C4-2B (cell line): ENCODE data around the gene TMEM161B.
A peak's percentile ranks its signal among the peaks of the same experiment; 100 is the strongest.
"Not testable (repeated sequence)": the region's sequence is repeated elsewhere in the genome, so short reads cannot be mapped to it uniquely, and the experiment has no call there.

ENCODE experiments used
- H3K27ac ChIP-seq: fragments of 450-650 bp; 2 replicates; pipeline ENCODE4 v1.5.1; 2017
- CTCF ChIP-seq: fragments of 450-650 bp; conservative IDR thresholded peaks from 2 replicates; pipeline ENCODE4 v1.5.1; 2017; ENCODE audit warnings: mild to moderate bottlenecking
- ZFX ChIP-seq: fragments of 450-650 bp; IDR thresholded peaks from 2 replicates; pipeline ENCODE4 v1.6.1; 2017

Gene TMEM161B

GRCh38 chr5:88283690-88284089, 15.0 kb upstream of the TMEM161B start:
- H3K27ac ChIP-seq, result no peak overlapping the region
- no peak for TF ChIP-seq ZFX
- no peak for TF ChIP-seq CTCF

DNA sequence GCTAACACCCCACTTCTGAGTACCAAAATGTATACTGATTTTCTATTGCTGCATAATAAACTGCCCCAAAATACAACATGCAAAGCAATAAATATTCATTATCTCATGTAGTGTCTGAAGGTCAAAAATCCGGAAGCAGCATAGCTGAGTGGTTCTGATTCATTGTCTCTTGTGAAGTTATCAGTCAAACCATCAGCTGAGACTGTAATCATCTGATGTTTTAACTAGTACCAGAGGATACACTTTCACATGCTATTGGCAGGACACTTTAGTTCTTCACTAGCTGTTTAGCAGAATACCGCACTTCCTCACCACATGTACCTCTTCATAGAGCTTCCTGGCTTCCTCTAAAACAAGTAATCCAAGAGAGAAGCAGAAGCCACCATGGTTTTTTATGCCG, 12.7 kb upstream of the TMEM161B start:
- no peak overlapping the region for H3K27ac ChIP-seq
- no peak for TF ChIP-seq CTCF
- TF ChIP-seq ZFX, result no peak

GRCh38 chr5:88279584-88279983, 10.9 kb upstream of the TMEM161B start:
- H3K27ac ChIP-seq, result no peak overlapping the region
- TF ChIP-seq CTCF, result no peak
- no peak for TF ChIP-seq ZFX

DNA sequence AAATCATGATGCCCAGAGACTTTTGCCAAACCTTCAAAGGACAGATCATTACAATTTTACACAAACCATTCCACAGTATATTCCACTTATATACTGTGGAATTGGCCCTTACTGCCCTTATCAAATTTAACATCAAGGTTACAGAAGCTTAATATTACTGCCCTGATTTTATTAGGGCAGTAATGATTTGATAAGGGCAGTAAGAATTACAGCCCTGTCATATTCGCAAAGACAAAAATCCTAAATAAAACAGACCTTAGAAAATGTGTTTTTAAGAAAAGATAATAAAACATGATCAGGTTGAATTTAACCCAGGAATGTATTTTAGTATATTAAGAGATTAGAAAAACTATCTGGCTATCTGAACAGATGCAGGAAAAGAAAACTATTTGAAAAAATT, 7.7 kb upstream of the TMEM161B start:
- TF ChIP-seq CTCF (no peak), ZFX (no peak)
- H3K27ac ChIP-seq, result no peak overlapping the region

- H3K27ac ChIP-seq, result no peak overlapping the region
- TF ChIP-seq CTCF (no peak), ZFX (no peak)
Observed at GRCh38 chr5:88275581-88275980, 6.9 kb upstream of the TMEM161B start.

DNA sequence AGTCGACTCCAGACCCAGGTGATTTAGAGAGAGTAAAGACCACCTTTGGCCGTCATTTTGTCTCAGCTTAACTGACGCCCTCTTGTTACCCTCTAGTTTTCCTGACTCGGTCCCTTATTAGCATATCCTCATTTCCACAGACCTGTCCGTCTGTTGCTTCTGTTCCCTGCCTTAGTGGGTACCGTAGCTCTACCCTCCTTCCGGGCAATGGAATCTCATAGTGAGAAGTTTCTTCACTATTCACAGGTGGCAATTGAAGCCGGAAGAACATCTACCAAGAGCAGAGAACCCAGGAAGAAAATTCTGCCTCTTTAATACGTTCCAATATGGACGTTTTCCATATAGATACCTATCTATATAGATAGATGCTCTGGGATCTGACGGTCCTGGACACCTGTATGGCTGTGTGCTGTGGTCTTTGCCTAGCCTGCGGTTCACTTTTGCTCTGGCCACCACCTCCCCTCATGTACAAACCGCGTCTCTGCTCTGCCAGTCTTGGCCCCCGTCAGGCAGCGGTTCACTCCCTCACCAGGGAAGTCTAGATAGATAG, 652 bp upstream of the TMEM161B start:
- H3K27ac ChIP-seq, result peak overlapping the region; percentile 80
- TF ChIP-seq CTCF (no peak), ZFX (no peak)

GRCh38 chr5:88264565-88264964, 4.1 kb downstream of the TMEM161B start:
- H3K27ac ChIP-seq, result not testable (repeated sequence)

DNA sequence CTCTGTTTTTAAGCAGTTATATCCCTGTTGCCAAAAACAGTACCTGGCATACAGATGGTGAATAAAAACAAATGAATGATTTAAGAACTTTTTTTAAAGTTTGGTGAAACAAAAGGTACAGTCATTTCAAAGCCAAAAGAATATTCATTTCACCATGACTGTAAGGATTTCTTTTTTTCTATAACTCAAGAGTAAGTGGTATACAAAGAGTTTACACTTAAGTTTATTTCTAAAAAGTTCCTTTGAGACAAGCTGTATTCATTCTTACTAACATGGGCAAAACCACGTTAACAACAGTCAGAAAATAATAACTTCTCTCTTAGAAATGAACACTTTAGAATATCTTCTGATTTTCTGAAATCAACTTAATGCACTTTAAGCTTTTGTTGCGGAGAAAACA, 5.3 kb downstream of the TMEM161B start:
- H3K27ac ChIP-seq, result no peak overlapping the region
- TF ChIP-seq CTCF, result no peak
- no peak for TF ChIP-seq ZFX
